Measurements from ENCODE around the gene METAP2. TPM values are rescaled to one million over a fixed set of nuclear protein-coding genes. Genes with fewer than 3 reads are reported as not detected.

METAP2 gene
- total RNA-seq, 4 donors from 2014 or later, result 58.8 to 83.0 (median 62.4) TPM

GRCh38 chr12:95532851-95533250, 58.9 kb downstream of the METAP2 start:
- intact Hi-C loops (cut with DNase I; ENCODE audit: low total_unique reads), result loop anchor here (5.0 kb wide), 2 partner anchors 196 to 1401 kb away; no protein-coding TSS in a partner anchor
- DNase-seq (no peak), ATAC-seq (no peak)
- Histone ChIP-seq H3K4me1 (no peaks in the 10 kb centered on the region), H3K4me3 (no peak overlapping the region), H3K27ac (no peak overlapping the region), H3K36me3 (no peaks in the 10 kb centered on the region), H3K27me3 (no peaks in the 10 kb centered on the region), H3K9me3 (no peaks in the 10 kb centered on the region)
- TF ChIP-seq CTCF (IDR thresholded peaks at IDR 0.05 in 4 of 5, conservative IDR thresholded peaks at IDR 0.05 in 1 of 5), result no peak
- TF ChIP-seq POLR2A (IDR thresholded peaks at IDR 0.05), result no peak
- in situ Hi-C loops (cut with MboI; ENCODE audit: low sequenced_read_pairs in 4 of 4), result loop anchor here (10.0 kb wide), 2 partner anchors 408 to 418 kb away; no protein-coding TSS in a partner anchor

- in situ Hi-C loops (cut with MboI; ENCODE audit: low sequenced_read_pairs in 4 of 4) (loop anchor here (10.0 kb wide), 2 partner anchors 409 to 419 kb away; no protein-coding TSS in a partner anchor), intact Hi-C loops (cut with DNase I; ENCODE audit: low total_unique reads) (loop anchor here (1.0 to 5.0 kb wide), 3 partner anchors 197 to 1402 kb away; no protein-coding TSS in a partner anchor)
- Histone ChIP-seq H3K27ac (no peak overlapping the region), H3K4me1 (no peaks in the 10 kb centered on the region), H3K4me3 (no peak overlapping the region), H3K9me3 (no peaks in the 10 kb centered on the region), H3K27me3 (no peaks in the 10 kb centered on the region), H3K36me3 (no peaks in the 10 kb centered on the region)
- DNase-seq (no peak), ATAC-seq (no peak)
- TF ChIP-seq CTCF (IDR thresholded peaks at IDR 0.05 in 4 of 5, conservative IDR thresholded peaks at IDR 0.05 in 1 of 5), result no peak
- TF ChIP-seq POLR2A (IDR thresholded peaks at IDR 0.05), result no peak
Observed at GRCh38 chr12:95533985-95534384, 60.0 kb downstream of the METAP2 start.

- in situ Hi-C loops (cut with MboI; ENCODE audit: low sequenced_read_pairs in 4 of 4), result loop anchor here (10.0 kb wide), 2 partner anchors 413 to 423 kb away; no protein-coding TSS in a partner anchor
- DNase-seq (no peak), ATAC-seq (no peak)
- Histone ChIP-seq H3K36me3 (no peaks in the 10 kb centered on the region), H3K27me3 (no peaks in the 10 kb centered on the region), H3K27ac (no peak overlapping the region), H3K4me1 (no peaks in the 10 kb centered on the region), H3K4me3 (no peak overlapping the region), H3K9me3 (no peaks in the 10 kb centered on the region)
- TF ChIP-seq CTCF (IDR thresholded peaks at IDR 0.05 in 4 of 5, conservative IDR thresholded peaks at IDR 0.05 in 1 of 5) (no peak), POLR2A (IDR thresholded peaks at IDR 0.05) (no peak)
- intact Hi-C loops (cut with DNase I; ENCODE audit: low total_unique reads), result no loop called here
Observed at GRCh38 chr12:95538006-95538405, 64.1 kb downstream of the METAP2 start.

GRCh38 chr12:95538656-95539055, 64.7 kb downstream of the METAP2 start:
- no peak for DNase-seq
- TF ChIP-seq CTCF (IDR thresholded peaks at IDR 0.05 in 4 of 5, conservative IDR thresholded peaks at IDR 0.05 in 1 of 5), result no peak
- no peak for TF ChIP-seq POLR2A (IDR thresholded peaks at IDR 0.05)
- in situ Hi-C loops (cut with MboI; ENCODE audit: low sequenced_read_pairs in 4 of 4), result loop anchor here (10.0 kb wide), 2 partner anchors 414 to 424 kb away; no protein-coding TSS in a partner anchor
- Histone ChIP-seq H3K27me3 (no peaks in the 10 kb centered on the region), H3K27ac (no peak overlapping the region), H3K36me3 (no peaks in the 10 kb centered on the region), H3K4me3 (no peak overlapping the region), H3K4me1 (no peaks in the 10 kb centered on the region), H3K9me3 (no peaks in the 10 kb centered on the region)
- intact Hi-C loops (cut with DNase I; ENCODE audit: low total_unique reads), result no loop called here
- no peak for ATAC-seq

- H3K27ac ChIP-seq, result no peak overlapping the region
- no peaks in the 10 kb centered on the region for H3K36me3 ChIP-seq
- no peak for DNase-seq
- H3K9me3 ChIP-seq, result no peaks in the 10 kb centered on the region
- H3K4me1 ChIP-seq, result no peaks in the 10 kb centered on the region
- intact Hi-C loops (cut with DNase I; ENCODE audit: low total_unique reads), result no loop called here
- no peak for ATAC-seq
- no peaks in the 10 kb centered on the region for H3K27me3 ChIP-seq
- in situ Hi-C loops (cut with MboI; ENCODE audit: low sequenced_read_pairs in 4 of 4), result no loop called here
- H3K4me3 ChIP-seq, result no peak overlapping the region
- no peak for TF ChIP-seq POLR2A (IDR thresholded peaks at IDR 0.05)
- TF ChIP-seq CTCF (IDR thresholded peaks at IDR 0.05 in 4 of 5, conservative IDR thresholded peaks at IDR 0.05 in 1 of 5), result no peak
Observed at GRCh38 chr12:95541436-95541835, 67.5 kb downstream of the METAP2 start.
